Measurements from ENCODE around the gene LRP1. TPM values are rescaled to one million over a fixed set of nuclear protein-coding genes. Genes with fewer than 3 reads are reported as not detected.

LRP1 gene
- total RNA-seq, 2 donors from 2014 or later, result 663 to 755 TPM

GRCh38 chr12:57099766-57100165 lies 28.5 kb upstream of the LRP1 start:
- H3K4me3 ChIP-seq, result no peak overlapping the region
- H3K36me3 ChIP-seq, result peaks cover 65% of the 10 kb centered on the region

GRCh38 chr12:57101892-57102695 lies 26.2 kb upstream of the LRP1 start:
- no peak overlapping the region for H3K4me3 ChIP-seq
- no peak for TF ChIP-seq CTCF (IDR thresholded peaks at IDR 0.05)
- no peak overlapping the region for H3K27ac ChIP-seq
- ATAC-seq (ENCODE audit: insufficient number of reproducible peaks, low FRiP score, low read depth) (no peak), DNase-seq (ENCODE audit: low spot score) (no peak)
- H3K27me3 ChIP-seq (replicated peaks; ENCODE audit: insufficient read depth), result no peaks in the 10 kb centered on the region
- peaks cover 66% of the 10 kb centered on the region for H3K36me3 ChIP-seq
- H3K4me1 ChIP-seq (ENCODE audit: control insufficient read depth in 1 of 2, low read depth in 2 of 2), result no peaks in the 10 kb centered on the region
- no peaks in the 10 kb centered on the region for H3K9me3 ChIP-seq

More at GRCh38 chr12:57099766-57100165, 28.5 kb upstream of the LRP1 start:
- H3K27ac ChIP-seq, result no peak overlapping the region
- H3K27me3 ChIP-seq (replicated peaks; ENCODE audit: insufficient read depth), result no peaks in the 10 kb centered on the region
- H3K9me3 ChIP-seq, result no peaks in the 10 kb centered on the region
- DNase-seq (ENCODE audit: low spot score), result no peak
- no peak for TF ChIP-seq CTCF (IDR thresholded peaks at IDR 0.05)
- no peak for ATAC-seq (ENCODE audit: insufficient number of reproducible peaks, low FRiP score, low read depth)
- H3K4me1 ChIP-seq (ENCODE audit: control insufficient read depth in 1 of 2, low read depth in 2 of 2), result peaks cover 0 to 5% of the 10 kb centered on the region in 2 donors

DNA sequence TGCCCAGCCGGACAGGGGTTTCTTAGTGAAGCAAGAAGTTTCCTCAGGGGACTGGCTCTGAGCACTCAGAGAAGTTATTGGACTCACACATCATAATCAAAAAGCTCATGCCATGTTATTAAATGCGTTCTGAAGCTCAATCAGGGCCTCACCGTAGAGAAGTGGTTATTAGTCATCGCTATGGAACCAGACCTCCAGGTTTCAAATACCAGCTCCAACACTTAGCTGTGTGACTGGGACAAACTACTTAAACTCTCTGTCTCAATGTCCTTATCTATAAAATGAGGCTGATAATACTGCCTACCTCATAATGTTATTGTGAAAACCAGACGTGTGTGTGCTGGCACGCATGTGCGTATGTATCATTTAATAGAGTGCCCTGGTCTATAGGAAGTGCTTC lies 24.4 kb upstream of the LRP1 start:
- Histone ChIP-seq H3K36me3 (peaks cover 59% of the 10 kb centered on the region), H3K9me3 (no peaks in the 10 kb centered on the region), H3K4me3 (no peak overlapping the region), H3K4me1 (ENCODE audit: control insufficient read depth in 1 of 2, low read depth in 2 of 2) (peaks cover 5 to 17% of the 10 kb centered on the region in 2 donors), H3K27ac (no peak overlapping the region), H3K27me3 (replicated peaks; ENCODE audit: insufficient read depth) (no peaks in the 10 kb centered on the region)
- no peak for ATAC-seq (ENCODE audit: insufficient number of reproducible peaks, low FRiP score, low read depth)
- no peak for DNase-seq (ENCODE audit: low spot score)
- no peak for TF ChIP-seq CTCF (IDR thresholded peaks at IDR 0.05)

GRCh38 chr12:57104292-57104910 lies 23.9 kb upstream of the LRP1 start:
- Histone ChIP-seq H3K36me3 (peaks cover 53% of the 10 kb centered on the region), H3K27ac (no peak overlapping the region), H3K4me3 (no peak overlapping the region), H3K9me3 (no peaks in the 10 kb centered on the region), H3K27me3 (replicated peaks; ENCODE audit: insufficient read depth) (no peaks in the 10 kb centered on the region), H3K4me1 (ENCODE audit: control insufficient read depth in 1 of 2, low read depth in 2 of 2) (peaks cover 10 to 21% of the 10 kb centered on the region in 2 donors)
- ATAC-seq (ENCODE audit: insufficient number of reproducible peaks, low FRiP score, low read depth), result no peak
- no peak for TF ChIP-seq CTCF (IDR thresholded peaks at IDR 0.05)
- no peak for DNase-seq (ENCODE audit: low spot score)

DNA sequence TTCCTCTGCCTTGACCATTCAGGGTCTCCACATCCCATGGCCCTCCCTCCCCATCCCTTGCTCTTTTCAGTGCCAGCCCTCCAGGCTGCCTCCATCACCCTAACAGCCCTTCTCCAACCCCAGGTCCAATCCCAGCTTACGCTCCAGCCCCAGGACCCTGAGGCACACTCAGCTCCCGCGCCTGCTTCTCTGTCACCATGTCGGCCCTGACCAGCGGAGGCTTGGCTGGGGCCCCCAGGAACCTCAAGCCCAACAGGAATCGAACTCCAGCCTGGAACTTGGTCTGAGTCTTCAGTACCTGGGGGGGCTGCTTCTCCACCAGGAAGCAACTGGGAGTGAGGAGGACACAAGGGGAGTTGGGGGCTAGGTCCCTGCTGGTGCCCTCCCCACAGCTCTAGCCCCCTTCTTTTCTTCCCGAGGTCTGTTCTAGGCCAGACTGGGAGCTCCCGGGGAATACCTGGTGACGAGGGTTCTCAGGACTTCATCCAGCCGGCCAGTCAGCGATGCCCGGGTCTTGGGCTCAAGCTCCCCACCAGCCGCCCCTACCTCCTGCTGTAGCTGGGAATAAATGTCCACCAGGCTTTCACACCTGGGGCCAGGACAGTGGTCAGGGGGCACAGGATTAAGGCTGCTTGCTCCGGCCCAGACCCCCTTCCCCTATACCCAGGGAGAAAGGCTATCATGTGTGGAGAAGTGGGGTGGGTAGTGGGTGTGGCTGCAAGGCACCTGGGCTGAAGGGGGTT lies 23.1 kb upstream of the LRP1 start:
- Histone ChIP-seq H3K4me1 (ENCODE audit: control insufficient read depth in 1 of 2, low read depth in 2 of 2) (peaks cover 16 to 28% of the 10 kb centered on the region in 2 donors), H3K27ac (no peak overlapping the region), H3K4me3 (no peak overlapping the region), H3K27me3 (replicated peaks; ENCODE audit: insufficient read depth) (no peaks in the 10 kb centered on the region), H3K9me3 (no peaks in the 10 kb centered on the region), H3K36me3 (peaks cover 48% of the 10 kb centered on the region)
- ATAC-seq (ENCODE audit: insufficient number of reproducible peaks, low FRiP score, low read depth), result no peak
- DNase-seq (ENCODE audit: low spot score), result no peak
- TF ChIP-seq CTCF (IDR thresholded peaks at IDR 0.05), result no peak
